ENCODE measurements around the gene CDK17.

DNA sequence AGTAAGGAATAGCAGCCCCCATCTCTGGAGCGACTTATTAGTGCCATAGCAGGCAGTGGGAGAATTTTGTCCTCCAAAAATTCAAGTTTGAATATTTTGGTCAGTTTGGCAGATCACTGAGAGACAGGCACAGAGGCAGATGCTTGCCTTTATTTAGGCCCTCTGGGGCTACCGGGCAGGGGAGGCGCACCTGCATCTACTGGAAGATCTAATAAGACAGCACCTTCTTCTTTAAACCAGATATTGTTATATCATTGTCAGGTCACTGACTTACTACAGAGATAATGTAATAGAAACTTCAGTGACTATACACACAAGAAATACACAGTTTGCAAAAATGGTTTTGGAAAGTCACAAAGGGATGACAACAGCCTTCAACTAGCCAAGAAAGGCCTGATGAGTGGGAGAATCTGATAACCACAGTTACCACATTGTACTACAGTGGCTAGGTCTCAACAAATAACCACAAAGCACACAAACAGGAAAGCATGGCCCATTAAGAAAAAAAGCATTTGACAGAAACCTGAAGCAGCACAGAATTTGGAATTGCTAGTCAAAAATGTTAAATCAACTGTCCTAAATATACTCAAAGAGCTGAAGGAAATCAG, 56.8 kb downstream of the CDK17 start:
- TF ChIP-seq, protein P1, sequence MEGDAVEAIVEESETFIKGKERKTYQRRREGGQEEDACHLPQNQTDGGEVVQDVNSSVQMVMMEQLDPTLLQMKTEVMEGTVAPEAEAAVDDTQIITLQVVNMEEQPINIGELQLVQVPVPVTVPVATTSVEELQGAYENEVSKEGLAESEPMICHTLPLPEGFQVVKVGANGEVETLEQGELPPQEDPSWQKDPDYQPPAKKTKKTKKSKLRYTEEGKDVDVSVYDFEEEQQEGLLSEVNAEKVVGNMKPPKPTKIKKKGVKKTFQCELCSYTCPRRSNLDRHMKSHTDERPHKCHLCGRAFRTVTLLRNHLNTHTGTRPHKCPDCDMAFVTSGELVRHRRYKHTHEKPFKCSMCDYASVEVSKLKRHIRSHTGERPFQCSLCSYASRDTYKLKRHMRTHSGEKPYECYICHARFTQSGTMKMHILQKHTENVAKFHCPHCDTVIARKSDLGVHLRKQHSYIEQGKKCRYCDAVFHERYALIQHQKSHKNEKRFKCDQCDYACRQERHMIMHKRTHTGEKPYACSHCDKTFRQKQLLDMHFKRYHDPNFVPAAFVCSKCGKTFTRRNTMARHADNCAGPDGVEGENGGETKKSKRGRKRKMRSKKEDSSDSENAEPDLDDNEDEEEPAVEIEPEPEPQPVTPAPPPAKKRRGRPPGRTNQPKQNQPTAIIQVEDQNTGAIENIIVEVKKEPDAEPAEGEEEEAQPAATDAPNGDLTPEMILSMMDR (IDR thresholded peaks at IDR 0.05), result no peak
- TF ChIP-seq ZFX (IDR thresholded peaks at IDR 0.05; ENCODE audit: borderline replicate concordance), result no peak
